Astrocyte of the spinal cord (primary cell): ENCODE measurements around the gene RET.
A peak's percentile ranks its signal among the peaks of the same experiment; 100 is the strongest.

ENCODE experiments used
- DNase-seq: peaks from one replicate; pipeline ENCODE4 v3.0.0; 2011; ENCODE audit warnings: low read depth, low spot score
- H3K4me3 ChIP-seq: 2 replicates; pipeline ENCODE4 v1.5.1; 2011; ENCODE audit warnings: low read depth, mild to moderate bottlenecking, low read length, moderate library complexity
- in situ Hi-C: cut with HindIII; loops from 2 replicates; pipeline ENCODE4 v1.10.0; 2017; ENCODE audit warnings: low sequenced_read_pairs
- TF ChIP-seq, protein P1 (sequence below): IDR thresholded peaks from 2 replicates; pipeline ENCODE4 v1.5.1; 2012; ENCODE audit warnings: low read depth, mild to moderate bottlenecking, low read length, inconsistent platforms

The RET gene

GRCh38 chr10:43076876-43077420, at the start of gene RET:
Gene RET (plus strand): TSS chr10:43077069. CDS start chr10:43077259, 190 bp downstream.
- DNase-seq = no peak
- in situ Hi-C loops = no loop called here
- TF ChIP-seq, protein P1, sequence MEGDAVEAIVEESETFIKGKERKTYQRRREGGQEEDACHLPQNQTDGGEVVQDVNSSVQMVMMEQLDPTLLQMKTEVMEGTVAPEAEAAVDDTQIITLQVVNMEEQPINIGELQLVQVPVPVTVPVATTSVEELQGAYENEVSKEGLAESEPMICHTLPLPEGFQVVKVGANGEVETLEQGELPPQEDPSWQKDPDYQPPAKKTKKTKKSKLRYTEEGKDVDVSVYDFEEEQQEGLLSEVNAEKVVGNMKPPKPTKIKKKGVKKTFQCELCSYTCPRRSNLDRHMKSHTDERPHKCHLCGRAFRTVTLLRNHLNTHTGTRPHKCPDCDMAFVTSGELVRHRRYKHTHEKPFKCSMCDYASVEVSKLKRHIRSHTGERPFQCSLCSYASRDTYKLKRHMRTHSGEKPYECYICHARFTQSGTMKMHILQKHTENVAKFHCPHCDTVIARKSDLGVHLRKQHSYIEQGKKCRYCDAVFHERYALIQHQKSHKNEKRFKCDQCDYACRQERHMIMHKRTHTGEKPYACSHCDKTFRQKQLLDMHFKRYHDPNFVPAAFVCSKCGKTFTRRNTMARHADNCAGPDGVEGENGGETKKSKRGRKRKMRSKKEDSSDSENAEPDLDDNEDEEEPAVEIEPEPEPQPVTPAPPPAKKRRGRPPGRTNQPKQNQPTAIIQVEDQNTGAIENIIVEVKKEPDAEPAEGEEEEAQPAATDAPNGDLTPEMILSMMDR = no peak
- peak within 1 kb of the TSS; percentile 13 for H3K4me3 ChIP-seq

- in situ Hi-C loops = no loop called here
- DNase-seq = no peak
- TF ChIP-seq, protein P1 = no peak
- H3K4me3 ChIP-seq = no peak overlapping the region
Measured at GRCh38 chr10:43027331-43027955, 49.4 kb upstream of the RET start.

- DNase-seq = no peak
- in situ Hi-C loops = no loop called here
- TF ChIP-seq, protein P1 = no peak
Measured at GRCh38 chr10:43028143-43028542, 48.7 kb upstream of the RET start.

DNA sequence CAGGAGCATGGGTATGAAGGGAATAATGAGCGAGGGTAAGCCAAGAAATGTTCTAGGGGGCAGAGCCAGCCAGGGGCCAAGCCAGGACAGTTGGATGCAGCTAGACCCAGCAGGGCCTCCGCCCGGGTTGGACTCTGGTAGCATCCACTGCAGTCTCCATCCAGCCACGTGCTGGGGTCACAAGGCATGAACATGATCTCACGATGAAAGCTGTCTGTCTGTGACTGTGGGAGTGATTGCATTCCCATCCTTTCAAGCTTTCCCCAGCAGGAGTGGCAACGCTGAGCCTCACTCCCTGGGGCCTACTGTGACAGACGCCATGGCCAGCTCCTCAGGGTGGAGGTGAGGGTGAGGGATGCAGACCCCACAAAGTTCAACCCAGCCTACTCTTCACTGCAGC, 47.8 kb upstream of the RET start:
- in situ Hi-C loops = no loop called here
- TF ChIP-seq, protein P1 = no peak
- H3K4me3 ChIP-seq = no peak overlapping the region
- DNase-seq = no peak

More at GRCh38 chr10:43028143-43028542, 48.7 kb upstream of the RET start:
- H3K4me3 ChIP-seq = no peak overlapping the region

DNA sequence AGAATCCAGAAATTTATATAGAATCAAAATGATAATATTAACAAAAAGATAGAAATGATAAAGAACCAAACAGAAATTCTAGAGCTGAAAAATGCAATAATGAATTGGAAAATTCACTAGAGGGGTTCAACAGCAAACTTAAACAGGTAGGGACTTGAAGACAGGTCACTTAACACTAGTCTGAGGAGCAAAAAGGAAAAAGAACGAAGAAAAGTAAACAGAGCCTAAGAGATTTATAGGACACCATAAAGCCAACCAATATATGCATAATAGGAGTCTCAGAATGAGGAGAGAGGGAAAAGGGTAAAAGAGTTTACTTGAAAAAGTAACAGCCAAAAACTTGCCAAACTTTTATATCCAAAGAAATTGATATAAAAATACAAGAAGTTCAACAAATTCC, 44.3 kb upstream of the RET start:
- TF ChIP-seq, protein P1 = no peak
- H3K4me3 ChIP-seq = no peak overlapping the region
- in situ Hi-C loops = no loop called here
- no peak for DNase-seq

DNA sequence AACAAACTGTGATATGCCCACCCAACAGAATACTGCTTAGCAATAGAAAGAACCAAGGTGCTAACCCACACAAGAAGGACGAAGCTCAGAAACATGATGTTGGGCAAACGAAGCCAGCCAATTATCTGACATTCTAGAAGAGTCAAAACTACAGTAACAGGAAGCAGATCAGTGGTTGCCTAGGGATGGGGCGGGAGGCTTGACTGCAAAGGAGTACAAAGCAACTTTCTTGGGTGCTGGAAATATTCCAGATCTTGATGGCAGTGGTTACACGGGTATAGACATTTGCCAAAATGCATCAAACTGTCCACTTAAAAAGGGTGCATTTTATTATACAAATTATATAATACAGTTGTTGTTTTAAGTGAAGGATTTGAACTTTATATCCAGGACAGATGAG, 41.1 kb upstream of the RET start:
- TF ChIP-seq, protein P1 = no peak

More for the DNA sequence above, 41.1 kb upstream of the RET start:
- in situ Hi-C loops = no loop called here
- DNase-seq = no peak
- H3K4me3 ChIP-seq = no peak overlapping the region
